ENCODE data around the gene CETN3. TPM values are rescaled to one million over a fixed set of nuclear protein-coding genes. Genes with fewer than 3 reads are reported as not detected.

The CETN3 gene
- polyA plus RNA-seq (2012; ENCODE audit: insufficient read depth, insufficient read length, low read depth) = 17.7 TPM

DNA sequence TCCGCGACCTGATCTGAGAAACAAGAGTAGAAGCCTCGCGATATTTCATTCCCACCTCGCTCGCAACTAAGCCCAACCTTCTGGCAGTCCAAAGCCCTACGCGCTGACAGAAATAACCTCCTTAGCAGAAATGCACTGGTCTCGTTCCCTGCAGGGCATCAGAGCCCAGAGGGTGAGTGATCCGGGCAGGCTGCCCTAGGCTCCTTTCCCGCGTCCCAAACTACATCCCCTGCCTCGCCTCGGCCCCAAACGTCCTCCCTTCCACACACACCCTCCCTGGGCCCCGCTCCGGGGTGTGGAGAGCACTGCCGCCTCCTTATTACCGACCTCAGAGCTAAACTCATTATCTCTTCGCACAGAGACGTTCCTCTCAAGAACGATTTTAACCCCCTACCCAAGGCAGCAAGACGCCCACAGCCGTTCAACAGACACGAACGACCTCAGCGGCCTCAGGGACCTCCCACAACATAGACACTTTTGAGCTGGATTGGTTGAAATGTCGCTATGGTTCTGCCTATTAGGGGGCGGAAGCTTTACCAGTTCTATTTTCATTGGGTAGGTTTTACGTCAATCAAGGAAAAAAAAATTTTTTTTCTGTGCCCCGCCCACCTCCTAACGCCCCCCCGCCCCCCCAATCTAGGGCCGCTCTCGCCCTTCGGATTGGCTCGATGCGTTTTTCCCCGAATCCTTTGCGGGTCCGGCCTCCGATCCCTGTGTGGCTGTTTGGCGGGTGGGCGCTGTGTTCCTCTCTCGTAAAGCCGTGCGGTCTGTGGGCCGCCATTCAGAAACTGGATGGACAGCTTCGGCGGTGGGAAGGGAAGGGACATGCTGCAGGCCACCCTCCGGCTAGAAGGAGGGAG lies at the start of gene CETN3:
Gene CETN3 (minus strand): TSS at position 439 of the 860 bp plus-strand sequence. CDS start 95 bp downstream, at position 344.
- DNase-seq = peak; percentile 95
- H3K36me3 ChIP-seq = no peaks in the 10 kb centered on the region
- H3K27me3 ChIP-seq = no peaks in the 10 kb centered on the region
- H3K4me1 ChIP-seq = no peaks in the 10 kb centered on the region
- TF ChIP-seq CTCF (IDR thresholded peaks at IDR 0.05; ENCODE audit: low read depth, low read length) = no peak
- peak within 1 kb of the TSS; percentile 84 for H3K4me3 ChIP-seq (ENCODE audit: low read depth, low read length)
- H3K9me3 ChIP-seq = no peaks in the 10 kb centered on the region

- TF ChIP-seq CTCF (IDR thresholded peaks at IDR 0.05; ENCODE audit: low read depth, low read length) = no peak
- no peaks in the 10 kb centered on the region for H3K9me3 ChIP-seq
- H3K36me3 ChIP-seq = no peaks in the 10 kb centered on the region
- no peaks in the 10 kb centered on the region for H3K27me3 ChIP-seq
- no peak overlapping the region for H3K4me3 ChIP-seq (ENCODE audit: low read depth, low read length)
- no peak for DNase-seq
- no peaks in the 10 kb centered on the region for H3K4me1 ChIP-seq
Measured at GRCh38 chr5:90446961-90447360, 37.4 kb upstream of the CETN3 start.

- H3K4me1 ChIP-seq = peaks cover 11% of the 10 kb centered on the region
- H3K9me3 ChIP-seq = no peaks in the 10 kb centered on the region
- TF ChIP-seq CTCF (IDR thresholded peaks at IDR 0.05; ENCODE audit: low read depth, low read length) = no peak
- peaks cover 3% of the 10 kb centered on the region; the same call in 1 of the 2 replicates for H3K27me3 ChIP-seq
- H3K36me3 ChIP-seq = no peaks in the 10 kb centered on the region
- H3K4me3 ChIP-seq (ENCODE audit: low read depth, low read length) = no peak overlapping the region
- no peak for DNase-seq
Measured at GRCh38 chr5:90440644-90441043, 31.1 kb upstream of the CETN3 start.

- no peaks in the 10 kb centered on the region for H3K9me3 ChIP-seq
- H3K4me3 ChIP-seq (ENCODE audit: low read depth, low read length) = no peak overlapping the region
- no peak for DNase-seq
- peaks cover 9% of the 10 kb centered on the region for H3K27me3 ChIP-seq
- peaks cover 11% of the 10 kb centered on the region for H3K4me1 ChIP-seq
- H3K36me3 ChIP-seq = no peaks in the 10 kb centered on the region
- no peak for TF ChIP-seq CTCF (IDR thresholded peaks at IDR 0.05; ENCODE audit: low read depth, low read length)
Measured at GRCh38 chr5:90438100-90438499, 28.5 kb upstream of the CETN3 start.

GRCh38 chr5:90437663-90438062 lies 28.1 kb upstream of the CETN3 start:
- Histone ChIP-seq H3K9me3 (no peaks in the 10 kb centered on the region), H3K4me1 (peaks cover 11% of the 10 kb centered on the region), H3K36me3 (no peaks in the 10 kb centered on the region), H3K27me3 (peaks cover 9% of the 10 kb centered on the region), H3K4me3 (ENCODE audit: low read depth, low read length) (no peak overlapping the region)
- no peak for TF ChIP-seq CTCF (IDR thresholded peaks at IDR 0.05; ENCODE audit: low read depth, low read length)
- DNase-seq = no peak

DNA sequence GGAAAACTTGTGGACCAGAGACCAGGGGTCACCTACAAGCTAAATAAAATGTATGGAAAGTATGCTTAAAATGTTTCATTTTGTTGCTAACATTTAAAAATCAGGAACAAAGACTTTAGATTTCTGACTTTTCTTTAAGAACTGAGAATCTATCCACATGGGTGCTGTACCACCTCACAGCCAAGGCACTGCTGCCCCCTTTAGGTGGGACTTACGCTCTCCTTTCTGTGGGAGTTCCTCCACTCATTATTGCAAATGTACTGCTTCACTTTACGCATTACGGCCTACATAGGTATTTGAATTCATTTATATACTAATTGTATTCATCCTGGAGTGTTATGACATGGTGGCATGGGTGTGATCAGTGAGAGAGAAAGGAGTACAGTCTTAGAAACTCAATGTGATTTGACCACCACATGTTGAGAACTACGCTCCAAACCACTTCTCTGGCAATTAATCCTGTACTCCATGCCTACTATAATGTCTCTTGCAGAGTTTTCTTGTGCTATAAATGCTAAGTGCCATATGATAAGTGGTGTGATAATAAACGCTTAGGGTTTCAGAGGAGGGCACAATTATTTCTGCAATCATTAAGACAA lies 24.7 kb upstream of the CETN3 start:
- peaks cover 11% of the 10 kb centered on the region for H3K4me1 ChIP-seq
- DNase-seq = peak; percentile 72
- H3K4me3 ChIP-seq (ENCODE audit: low read depth, low read length) = no peak overlapping the region
- H3K36me3 ChIP-seq = no peaks in the 10 kb centered on the region
- peak; percentile 92 for TF ChIP-seq CTCF (IDR thresholded peaks at IDR 0.05; ENCODE audit: low read depth, low read length)
- H3K9me3 ChIP-seq = no peaks in the 10 kb centered on the region
- H3K27me3 ChIP-seq = peaks cover 13% of the 10 kb centered on the region
